OCI-LY1 (cell line): ENCODE data around the gene KCTD13.

Experiments
- CTCF ChIP-seq: fragments of 200-600 bp; sonication (generic), shearing (Covaris generic); IDR thresholded peaks from 2 replicates; pipeline ENCODE4 v1.5.1; 2017; ENCODE audit warnings: mild to moderate bottlenecking, antibody characterized with exemption, low read length, moderate library complexity, mixed read lengths
- EZH2 ChIP-seq: fragments of 200-600 bp; sonication (generic), shearing (Covaris generic); IDR thresholded peaks from 2 replicates; pipeline ENCODE4 v1.8.0; 2017; ENCODE audit warnings: borderline replicate concordance, mixed run types, mild to moderate bottlenecking, antibody characterized with exemption, low read length, moderate library complexity, mixed read lengths

DNA sequence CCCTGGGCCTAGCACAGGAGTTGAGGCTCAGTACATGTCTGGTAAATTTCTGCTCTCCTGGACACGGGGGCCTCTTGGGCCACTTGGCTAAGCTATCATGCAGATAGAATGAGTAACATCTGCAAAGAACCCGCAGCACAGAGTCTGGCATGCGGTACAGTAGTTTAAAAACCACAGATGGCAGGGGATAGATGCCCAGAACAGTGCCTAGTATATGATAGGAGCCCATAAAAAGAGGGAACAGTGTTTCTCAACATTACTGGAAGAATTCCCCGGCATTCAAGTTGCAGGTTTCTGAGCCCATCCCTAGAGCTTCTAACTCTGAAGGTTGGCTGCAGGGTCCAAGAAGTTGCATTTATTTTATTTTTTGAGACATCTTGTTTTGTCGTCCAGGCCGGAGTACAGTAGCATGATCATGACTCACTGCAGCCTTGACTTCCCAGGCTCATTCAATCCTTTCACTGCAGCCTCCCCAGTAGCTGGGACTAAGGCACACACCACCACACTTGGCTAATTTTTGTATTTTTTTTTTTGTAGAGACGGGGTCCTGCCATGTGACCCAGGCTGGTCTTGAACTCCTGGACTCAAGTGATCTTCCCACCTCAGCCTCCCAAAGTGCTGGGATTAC, 68.8 kb downstream of the KCTD13 start:
- no peak for TF ChIP-seq EZH2
- no peak for TF ChIP-seq CTCF
